IMR-90 (cell line): ENCODE measurements around the gene TAX1BP1. TPM values are rescaled to one million over a fixed set of nuclear protein-coding genes. Genes with fewer than 3 reads are reported as not detected.

Experiments
- ATAC-seq: fragments of 200-7000 bp; cut with Tn5 transposase; 2 replicates; pipeline ENCODE4 v1.9.1; 2020; ENCODE audit warnings: low read depth, mild to moderate bottlenecking, moderate library complexity
- BruUV-seq: library from RNA; stranded (reverse); fragments of 400-500 nt; replicated peaks from 2 replicates; lab custom pipeline; 2021; lab: Mats Ljungman, UMichigan
- CTCF ChIA-PET: fragments of 300-600 bp; formaldehyde crosslinking; extraction: SDS; loops from one replicate; lab custom pipeline; 2021; ENCODE audit warnings: antibody characterized with exemption; lab: Yijun Ruan, JAX
- POLR2A ChIA-PET: fragments of 300-600 bp; sonication (Branson Sonifier 250); formaldehyde crosslinking; loops from one replicate; lab custom pipeline; 2022; ENCODE audit warnings: antibody characterized with exemption; ENCODE audit not compliant: unreplicated experiment; lab: Charles Lee
- DNase-seq: peaks from one replicate; pipeline ENCODE4 v3.0.0; 2013
- H2AFZ ChIP-seq: replicated peaks from 2 replicates; pipeline ENCODE3; 2013; ENCODE audit warnings: low read length, mild to moderate bottlenecking; ENCODE audit not compliant: poor library complexity
- H2AK5ac ChIP-seq: 2 replicates; pipeline ENCODE4 v1.6.1; 2013; ENCODE audit warnings: low read depth, low read length, inconsistent platforms
- H2AK9ac ChIP-seq: replicated peaks from 2 replicates; pipeline ENCODE3; 2013; ENCODE audit warnings: mild to moderate bottlenecking, low read depth, low read length, moderate library complexity; ENCODE audit not compliant: poor library complexity
- H2BK120ac ChIP-seq: 2 replicates; pipeline ENCODE4 v1.6.1; 2013; ENCODE audit warnings: low read depth, low read length, inconsistent platforms
- H2BK15ac ChIP-seq: 3 replicates; pipeline ENCODE4 v1.6.1; 2013; ENCODE audit warnings: low read depth, low read length, inconsistent platforms
- H2BK20ac ChIP-seq: 2 replicates; pipeline ENCODE4 v1.6.1; 2013; ENCODE audit warnings: low read depth, mild to moderate bottlenecking, inconsistent platforms, low read length, moderate library complexity
- H2BK5ac ChIP-seq: 2 replicates; pipeline ENCODE4 v1.6.1; 2013; ENCODE audit warnings: mild to moderate bottlenecking, low read depth, low read length, inconsistent platforms; ENCODE audit not compliant: poor library complexity, severe bottlenecking
- H3K14ac ChIP-seq: replicated peaks from 2 replicates; pipeline ENCODE4 v1.6.1; 2013; ENCODE audit warnings: low read depth, low read length, inconsistent platforms
- H3K18ac ChIP-seq: 2 replicates; pipeline ENCODE4 v1.6.1; 2013; ENCODE audit warnings: low read depth, low read length, control low read depth
- H3K23ac ChIP-seq: 2 replicates; pipeline ENCODE4 v1.6.1; 2013; ENCODE audit warnings: low read depth, low read length, inconsistent platforms
- H3K27ac ChIP-seq: 2 replicates; pipeline ENCODE4 v1.5.1; 2013; ENCODE audit warnings: mild to moderate bottlenecking, control low read depth, low read length; ENCODE audit not compliant: insufficient read depth
- H3K27me3 ChIP-seq: 2 replicates; pipeline ENCODE4 v1.6.1; 2013; ENCODE audit warnings: low read length; ENCODE audit not compliant: control insufficient read depth, insufficient read depth
- H3K36me3 ChIP-seq: 2 replicates; pipeline ENCODE4 v1.6.1; 2013; ENCODE audit warnings: low read length, mixed read lengths; ENCODE audit not compliant: control insufficient read depth, insufficient read depth
- H3K4ac ChIP-seq: 2 replicates; pipeline ENCODE4 v1.6.1; 2013; ENCODE audit warnings: low read depth, low read length, inconsistent platforms
- H3K4me1 ChIP-seq: 2 replicates; pipeline ENCODE4 v1.6.1; 2013; ENCODE audit warnings: low read length, mixed read lengths; ENCODE audit not compliant: control insufficient read depth, insufficient read depth
- H3K4me2 ChIP-seq: 2 replicates; pipeline ENCODE4 v1.6.1; 2013; ENCODE audit warnings: low read depth, mild to moderate bottlenecking, control low read depth, low read length, moderate library complexity
- H3K4me3 ChIP-seq: 2 replicates; pipeline ENCODE4 v1.5.1; 2013; ENCODE audit warnings: low read depth, mild to moderate bottlenecking, control low read depth, low read length, moderate library complexity; ENCODE audit not compliant: insufficient read depth
- H3K56ac ChIP-seq: 2 replicates; pipeline ENCODE4 v1.6.1; 2013; ENCODE audit warnings: low read length, inconsistent platforms; ENCODE audit not compliant: insufficient read depth; ENCODE audit errors: extremely low read depth
- H3K79me1 ChIP-seq, 2 experiments: 2 replicates each; pipeline ENCODE4 v1.6.1; 2013; ENCODE audit warnings: low read length in 2 of 2, inconsistent platforms in 1 of 2, low read depth in 1 of 2
- H3K9ac ChIP-seq: 2 replicates; pipeline ENCODE4 v1.6.1; 2013; ENCODE audit warnings: low read depth, low read length, control low read depth
- H3K9me1 ChIP-seq: 2 replicates; pipeline ENCODE4 v1.6.1; 2013; ENCODE audit warnings: low read length, inconsistent platforms; ENCODE audit not compliant: insufficient read depth
- H3K9me3 ChIP-seq: 2 replicates; pipeline ENCODE4 v1.6.1; 2013; ENCODE audit warnings: low read length; ENCODE audit not compliant: control insufficient read depth, insufficient read depth
- H4K20me1 ChIP-seq: 2 replicates; pipeline ENCODE4 v1.6.1; 2013; ENCODE audit warnings: low read length, inconsistent platforms; ENCODE audit not compliant: insufficient read depth
- H4K5ac ChIP-seq: 2 replicates; pipeline ENCODE4 v1.6.1; 2013; ENCODE audit warnings: mild to moderate bottlenecking, low read depth, low read length, control low read depth
- H4K8ac ChIP-seq, 2 experiments: 2 replicates each; pipeline ENCODE4 v1.6.1; 2013; ENCODE audit warnings: low read depth in 2 of 2, low read length in 2 of 2, control low read depth in 1 of 2, inconsistent platforms in 1 of 2
- H4K91ac ChIP-seq: 2 replicates; pipeline ENCODE4 v1.6.1; 2013; ENCODE audit warnings: low read depth, low read length, inconsistent platforms; ENCODE audit not compliant: insufficient read depth
- BHLHE40 ChIP-seq: fragments of 150-350 bp; IDR thresholded peaks from 2 replicates; pipeline ENCODE4 v1.6.1; 2016; ENCODE audit warnings: mild to moderate bottlenecking, low read depth, low read length
- CHD1 ChIP-seq: IDR thresholded peaks from 2 replicates; pipeline ENCODE4 v1.6.1; 2012; ENCODE audit warnings: low read depth, low read length, improper control_type of control experiment
- ELK1 ChIP-seq: fragments of 150-350 bp; IDR thresholded peaks from 2 replicates; pipeline ENCODE4 v1.6.1; 2016; ENCODE audit warnings: low read depth, mild to moderate bottlenecking, low read length, moderate library complexity, borderline replicate concordance
- FOS ChIP-seq: fragments of 150-350 bp; IDR thresholded peaks from 2 replicates; pipeline ENCODE4 v1.6.1; 2016; ENCODE audit warnings: low read depth, low read length
- MAFK ChIP-seq: IDR thresholded peaks from 2 replicates; pipeline ENCODE4 v1.6.1; 2012; ENCODE audit warnings: low read depth, low read length, improper control_type of control experiment
- MXI1 ChIP-seq: IDR thresholded peaks from 2 replicates; pipeline ENCODE4 v1.6.1; 2012; ENCODE audit warnings: low read depth, mild to moderate bottlenecking, low read length, moderate library complexity, borderline replicate concordance
- RCOR1 ChIP-seq: IDR thresholded peaks from 2 replicates; pipeline ENCODE4 v1.6.1; 2012; ENCODE audit warnings: mild to moderate bottlenecking, low read length, improper control_type of control experiment; ENCODE audit not compliant: insufficient replicate concordance
- USF2 ChIP-seq: fragments of 150-350 bp; IDR thresholded peaks from 2 replicates; pipeline ENCODE4 v1.6.1; 2017; ENCODE audit warnings: mild to moderate bottlenecking, antibody characterized with exemption, low read length, low read depth
- WGBS, 2 experiments: methylation state at CpG; one replicate each; pipeline versions ENCODE4 v1.1.5 to v1.1.7; 2013; ENCODE audit warnings: missing lambda C conversion rate in 2 of 2; ENCODE audit not compliant: insufficient read length in 1 of 2; ENCODE audit errors: extremely low coverage in 2 of 2; 5-methylcytosine and 5-hydroxymethylcytosine counted together
- dilution Hi-C: fragments of 300-500 bp; cut with HindIII; formaldehyde crosslinking; loops from one replicate; pipeline ENCODE4 v1.14.3; 2018; ENCODE audit warnings: low sequenced_read_pairs; ENCODE audit not compliant: unreplicated experiment
- in situ Hi-C: fragments of 300-500 bp; cut with MboI; formaldehyde crosslinking; loops from 3 replicates; pipeline ENCODE4 v1.14.3; 2019; ENCODE audit warnings: low sequenced_read_pairs, inconsistent platforms, mixed read lengths
- intact Hi-C: fragments of 100-400 bp; cut with micrococcal nuclease; formaldehyde crosslinking; loops from 2 replicates; pipeline ENCODE4 v1.10.0; 2022
- polyA plus RNA-seq, 3 experiments: library from polyadenylated mRNA; depleted of rRNA; stranded (reverse); fragments of >200 nt; gene quantifications; 2 replicates each; pipeline ENCODE4 v1.2.3, GENCODE V29; 2012; ENCODE audit warnings: low replicate concordance in 1 of 3
- total RNA-seq: library from RNA; depleted of rRNA; stranded (reverse); fragments of >200 nt; gene quantifications from 2 replicates; pipeline ENCODE4 v1.2.3, GENCODE V29; 2012

The TAX1BP1 gene
- total and polyA plus RNA-seq, 2 of the 4 experiments (the other 2 are of a cell fraction), result 49.0 to 52.7 TPM

DNA sequence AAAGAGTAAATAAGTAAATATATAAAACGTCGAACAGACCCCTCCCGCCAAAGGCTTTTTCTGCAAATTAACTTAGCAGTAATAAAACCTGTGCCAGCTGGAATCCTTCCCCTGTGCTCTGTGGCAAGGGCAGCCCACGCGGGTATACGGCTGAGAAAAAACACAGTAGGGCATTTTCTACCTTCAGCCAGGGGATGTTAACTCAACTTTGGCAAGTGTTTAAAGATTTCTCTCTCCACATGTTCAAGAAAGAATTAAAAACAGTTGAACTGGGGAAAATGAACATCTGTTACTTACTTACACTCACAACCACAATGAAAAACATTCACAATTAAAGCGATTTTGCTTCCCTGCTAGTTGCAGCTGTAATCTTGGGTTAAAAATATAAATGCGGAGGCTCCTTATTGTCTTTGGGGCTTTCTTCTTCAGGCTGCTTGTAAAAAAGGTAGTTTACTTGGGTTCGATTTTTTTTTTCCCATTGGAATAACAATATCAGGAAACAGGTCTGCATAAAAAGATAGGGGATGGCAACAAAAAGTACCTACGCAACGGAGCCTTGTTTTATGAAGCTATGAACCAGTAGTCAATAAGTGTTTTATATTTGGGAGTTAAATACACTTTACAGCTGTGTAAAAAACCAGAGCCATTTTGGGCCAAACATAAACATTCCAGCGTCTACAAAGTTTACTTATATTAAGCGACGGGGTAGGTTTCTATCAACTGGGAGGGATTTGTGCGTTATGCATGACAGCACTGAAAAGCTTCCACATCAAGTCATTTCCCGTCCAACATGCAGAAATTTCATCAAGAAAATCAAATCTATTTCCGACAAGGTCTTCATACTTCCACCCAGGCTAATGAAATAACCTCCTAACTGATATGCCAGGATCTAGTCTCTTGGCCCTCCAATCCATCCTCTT lies 132.7 kb downstream of the TAX1BP1 start (continued):
- no peak for TF ChIP-seq RCOR1

DNA sequence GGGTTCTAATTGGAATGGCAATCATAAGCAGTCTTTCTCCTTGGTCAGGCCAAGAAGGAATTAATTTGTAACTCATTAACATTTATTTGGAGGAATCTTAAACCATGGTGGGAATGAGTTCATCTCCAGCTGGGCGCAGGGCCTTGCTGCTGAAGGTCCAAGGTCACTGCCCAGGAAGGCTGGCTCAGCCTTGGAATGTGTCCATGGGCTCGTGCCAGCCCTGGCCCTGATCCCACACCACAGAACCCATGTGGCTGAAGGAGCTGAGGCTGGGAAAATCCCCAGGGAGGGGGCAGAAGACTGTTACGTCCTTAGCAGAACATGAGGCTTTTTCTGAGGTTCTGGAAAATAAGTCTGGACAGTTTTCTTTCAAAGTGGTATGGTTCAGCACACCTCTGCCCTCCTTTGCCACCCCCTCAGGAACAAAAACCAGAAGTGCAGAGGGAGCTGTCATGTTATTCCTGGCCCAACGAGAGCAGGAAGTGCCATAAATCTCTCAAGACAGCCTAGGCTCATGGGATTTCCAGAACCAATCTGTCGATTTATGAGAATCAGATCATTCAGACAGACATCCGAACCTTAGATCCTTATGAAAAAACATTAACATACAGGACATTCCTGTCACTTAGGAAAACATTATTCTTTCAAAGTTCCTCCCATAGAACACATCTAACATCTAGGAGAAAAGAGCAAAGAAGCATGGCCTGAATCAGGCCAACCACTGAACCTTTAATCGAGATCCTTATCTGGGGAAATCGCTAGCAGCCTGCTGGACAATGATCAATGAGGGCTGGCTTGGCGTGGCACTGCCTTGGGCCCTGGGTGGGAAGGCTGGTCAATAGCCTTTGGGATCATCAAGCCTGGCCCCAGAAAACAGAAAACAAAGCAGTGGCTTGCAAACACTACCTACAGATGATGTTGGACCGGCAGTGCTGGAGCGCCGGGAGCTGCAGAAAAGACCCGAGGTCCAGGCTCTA lies 134.3 kb downstream of the TAX1BP1 start:
- Histone ChIP-seq H4K91ac (no peak overlapping the region), H3K4me2 (no peak overlapping the region), H3K79me1 (peaks cover 3 to 9% of the 10 kb centered on the region in 2 experiments; a peak in 2 of 4 replicates), H3K27me3 (no peaks in the 10 kb centered on the region), H2BK15ac (no peak overlapping the region), H2AFZ (no peak overlapping the region), H3K14ac (no peak overlapping the region), H3K27ac (no peak overlapping the region), H2BK120ac (no peak overlapping the region), H3K56ac (no peak overlapping the region), H2AK9ac (no peak overlapping the region), H3K9me1 (peaks cover 3% of the 10 kb centered on the region; the same call in 1 of the 2 replicates), H3K36me3 (no peaks in the 10 kb centered on the region), H4K8ac (no peak overlapping the region), H4K5ac (no peak overlapping the region), H2BK20ac (no peak overlapping the region), H3K4me1 (0 out of 2 replicates have a peak, but pooled peaks cover 2% of the 10 kb centered on the region), H3K4me3 (no peak overlapping the region), H2AK5ac (no peak overlapping the region), H4K20me1 (0 out of 2 replicates have a peak, but pooled peaks cover 9% of the 10 kb centered on the region), H3K23ac (no peak overlapping the region), H3K9me3 (no peaks in the 10 kb centered on the region), H3K4ac (no peak overlapping the region), H3K18ac (no peak overlapping the region), H3K9ac (no peak overlapping the region), H2BK5ac (no peak overlapping the region)
- peak; percentile 29; the same call in 1 of the 2 replicates for ATAC-seq
- TF ChIP-seq MAFK (no peak), USF2 (no peak), CHD1 (no peak), BHLHE40 (no peak), MXI1 (no peak), ELK1 (no peak), FOS (no peak)
- in situ Hi-C loops (no loop called here), dilution Hi-C loops (no loop called here), intact Hi-C loops (no loop called here)
- ChIA-PET CTCF (no interaction called here), POLR2A (no interaction called here)
- 84% methylated on average over 4 of the region's 13 CpGs; no CpG with 5 or more reads in 1 of the 2 experiments for WGBS, 2 experiments
- BruUV-seq, result no TSS peak
- DNase-seq, result peak; percentile 19
